B cell (primary cell): Measurements from ENCODE around the gene DLG2. TPM values are rescaled to one million over a fixed set of nuclear protein-coding genes. Genes with fewer than 3 reads are reported as not detected.

ENCODE experiments used
- ATAC-seq: fragments of 200-7000 bp; cut with Tn5 transposase; one replicate; pipeline ENCODE4 v1.10.0; 2021; ENCODE audit warnings: low read depth, mild to moderate bottlenecking, moderate number of reproducible peaks, moderate library complexity
- CTCF ChIA-PET: fragments of 350-600 bp; sonication (Branson Sonifier 250); formaldehyde crosslinking; loops from one replicate; lab custom pipeline; 2021; ENCODE audit warnings: antibody characterized with exemption, inconsistent platforms; lab: Charles Lee
- POLR2A ChIA-PET: fragments of 350-600 bp; sonication (Branson Sonifier 250); formaldehyde crosslinking; loops from one replicate; lab custom pipeline; 2021; ENCODE audit warnings: antibody characterized with exemption; lab: Charles Lee
- DNase-seq: peaks from one replicate; pipeline ENCODE4 v3.0.0; 2013
- H2AFZ ChIP-seq: 2 replicates; pipeline ENCODE4 v1.6.1; 2012; ENCODE audit warnings: mild to moderate bottlenecking, low read depth, low read length; ENCODE audit not compliant: insufficient read depth, poor library complexity, severe bottlenecking
- H3K27ac ChIP-seq, 2 donors: 1 replicate in 1 of 2; 2 replicates in 1 of 2; pipeline ENCODE4 v1.5.1; 2012 to 2013; ENCODE audit warnings: low read length in 2 of 2, mild to moderate bottlenecking in 2 of 2, moderate library complexity in 1 of 2
- H3K27me3 ChIP-seq, 4 experiments: fragments of 200-600 bp in 1 of 4; sonication (generic) in 1 of 4; replicated peaks in 1 of 4; 1 replicate in 2 of 4; 2 replicates in 2 of 4; pipeline versions ENCODE4 v1.6.1 to v1.7.0; 2013 to 2016; ENCODE audit warnings: low read length in 3 of 4, mild to moderate bottlenecking in 2 of 4, mixed read lengths in 1 of 4, moderate library complexity in 1 of 4; ENCODE audit not compliant: insufficient read depth in 4 of 4, control insufficient read depth in 3 of 4; ENCODE audit errors: control extremely low read depth in 1 of 4
- H3K36me3 ChIP-seq, 2 experiments: replicated peaks in 1 of 2; 1 replicate in 1 of 2; 2 replicates in 1 of 2; pipeline versions ENCODE4 v1.6.1 to v1.7.1; 2013; ENCODE audit warnings: low read length in 1 of 2; ENCODE audit not compliant: insufficient read depth in 2 of 2, control insufficient read depth in 1 of 2; ENCODE audit errors: control extremely low read depth in 1 of 2, extremely low read depth in 1 of 2
- H3K4me1 ChIP-seq, 2 donors: fragments of 200-600 bp in 1 of 2; sonication (generic) in 1 of 2; 1 replicate in 1 of 2; 2 replicates in 1 of 2; pipeline versions ENCODE4 v1.5.1 to v1.6.1; 2013 to 2017; ENCODE audit warnings: low read length in 2 of 2; ENCODE audit not compliant: control insufficient read depth in 2 of 2, insufficient read depth in 2 of 2
- H3K4me2 ChIP-seq: replicated peaks from 2 replicates; pipeline ENCODE3; 2012; ENCODE audit warnings: mild to moderate bottlenecking, low read depth, low read length; ENCODE audit not compliant: poor library complexity, severe bottlenecking
- H3K4me3 ChIP-seq, 5 experiments: fragments of 200-600 bp in 1 of 5; sonication (generic) in 1 of 5; 1 replicate in 3 of 5; 2 replicates in 2 of 5; pipeline versions ENCODE4 v1.5.1 to v1.7.0; 2011 to 2016; ENCODE audit warnings: low read length in 4 of 5, mild to moderate bottlenecking in 4 of 5, low read depth in 2 of 5, control low read depth in 1 of 5, moderate library complexity in 1 of 5; ENCODE audit not compliant: insufficient read depth in 1 of 5; ENCODE audit errors: control extremely low read depth in 1 of 5, extremely low read depth in 1 of 5
- H3K79me2 ChIP-seq: fragments of 200-600 bp; sonication (generic); one replicate; pipeline ENCODE4 v1.6.0; 2016; ENCODE audit warnings: low read length; ENCODE audit not compliant: control insufficient read depth, insufficient read depth
- H3K9ac ChIP-seq: fragments of 200-600 bp; sonication (generic); 2 replicates; pipeline ENCODE4 v1.6.1; 2017; ENCODE audit warnings: mild to moderate bottlenecking, low read length, moderate library complexity
- H3K9me3 ChIP-seq, 3 donors: one replicate each; pipeline versions ENCODE4 v1.6.1 to v1.7.1; 2013; ENCODE audit warnings: low read length in 2 of 3; ENCODE audit not compliant: control insufficient read depth in 2 of 3, insufficient read depth in 1 of 3; ENCODE audit errors: control extremely low read depth in 1 of 3
- H4K20me1 ChIP-seq: 2 replicates; pipeline ENCODE4 v1.6.0; 2012; ENCODE audit warnings: mild to moderate bottlenecking, low read length; ENCODE audit not compliant: insufficient read depth, control insufficient read depth, poor library complexity, severe bottlenecking
- H3K27ac Mint-ChIP-seq: one replicate; pipeline ENCODE4 v1.8.0; 2021; ENCODE audit warnings: mixed read lengths
- H3K27me3 Mint-ChIP-seq: one replicate; pipeline ENCODE4 v1.8.0; 2021; ENCODE audit warnings: mixed read lengths
- H3K4me1 Mint-ChIP-seq: one replicate; pipeline ENCODE4 v1.8.0; 2021; ENCODE audit warnings: mixed read lengths
- H3K4me3 Mint-ChIP-seq: one replicate; pipeline ENCODE4 v1.8.0; 2021; ENCODE audit warnings: mixed read lengths
- H3K9me3 Mint-ChIP-seq: one replicate; pipeline ENCODE4 v1.8.0; 2022; ENCODE audit warnings: mixed read lengths; ENCODE audit not compliant: insufficient read depth
- EZH2 ChIP-seq: IDR thresholded peaks from 2 replicates; pipeline ENCODE4 v1.6.1; 2012; ENCODE audit warnings: borderline replicate concordance, low read depth, mild to moderate bottlenecking, moderate library complexity, low read length; ENCODE audit not compliant: insufficient read depth, poor library complexity, severe bottlenecking
- WGBS: methylation state at CpG from one replicate; pipeline ENCODE4 v1.1.5; 2013; ENCODE audit warnings: missing lambda C conversion rate; ENCODE audit not compliant: insufficient coverage; 5-methylcytosine and 5-hydroxymethylcytosine counted together
- intact Hi-C: fragments of 100-400 bp; cut with micrococcal nuclease; formaldehyde crosslinking; loops from one replicate; pipeline ENCODE4 v1.10.0; 2022
- polyA plus RNA-seq: library from polyadenylated mRNA; depleted of rRNA; stranded (reverse); fragments of >200 nt; gene quantifications from 2 replicates; pipeline ENCODE4 v1.2.3, GENCODE V29; 2012
- total RNA-seq, 2 donors: library from RNA; stranded (reverse); fragments of 120-200 nt in 1 of 2; gene quantifications; 1 replicate in 1 of 2; 2 replicates in 1 of 2; pipeline versions ENCODE4 v1.2.3 to v1.2.4, GENCODE V29; 2013 to 2022
- TF ChIP-seq, protein P1 (sequence below): fragments of 200-600 bp; IDR thresholded peaks from one replicate; pipeline ENCODE4 v1.8.0; 2022; ENCODE audit warnings: antibody characterized with exemption, mild to moderate bottlenecking

The DLG2 gene
- total and polyA plus RNA-seq, 2 donors (not counting 1 experiment from before 2014, with no cell fraction given): 0.54 to 5.4 TPM

DNA sequence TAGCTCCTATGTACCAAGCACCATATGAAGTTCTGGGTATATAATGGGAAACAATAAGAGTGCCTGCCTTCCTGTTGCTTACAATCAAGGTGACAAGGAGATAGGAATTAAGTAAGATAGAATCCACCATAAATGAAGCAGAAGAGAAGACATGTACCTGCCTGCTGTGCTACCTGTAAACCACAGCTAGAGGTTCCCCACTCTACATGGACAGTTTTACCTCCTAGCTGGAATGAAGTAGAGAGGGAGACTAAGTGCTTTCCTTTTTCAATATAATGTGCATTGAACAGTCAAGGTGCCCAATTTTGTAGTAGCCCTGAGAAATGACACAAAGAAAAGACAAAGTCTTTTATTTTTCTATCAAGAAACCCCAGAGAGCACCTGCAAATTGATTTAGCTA, 984.6 kb downstream of the DLG2 start:
- no peaks in the 10 kb centered on the region for H3K79me2 ChIP-seq
- CTCF ChIA-PET: no interaction called here
- H3K9me3 ChIP-seq: no peaks in the 10 kb centered on the region
- H3K27ac ChIP-seq: no peak overlapping the region
- intact Hi-C loops: no loop called here
- H3K9ac ChIP-seq: no peak overlapping the region
- ATAC-seq: no peak
- H3K9me3 Mint-ChIP-seq: no peaks in the 10 kb centered on the region
- H3K27me3 ChIP-seq: no peaks in the 10 kb centered on the region
- TF ChIP-seq EZH2: no peak
- TF ChIP-seq, protein P1, sequence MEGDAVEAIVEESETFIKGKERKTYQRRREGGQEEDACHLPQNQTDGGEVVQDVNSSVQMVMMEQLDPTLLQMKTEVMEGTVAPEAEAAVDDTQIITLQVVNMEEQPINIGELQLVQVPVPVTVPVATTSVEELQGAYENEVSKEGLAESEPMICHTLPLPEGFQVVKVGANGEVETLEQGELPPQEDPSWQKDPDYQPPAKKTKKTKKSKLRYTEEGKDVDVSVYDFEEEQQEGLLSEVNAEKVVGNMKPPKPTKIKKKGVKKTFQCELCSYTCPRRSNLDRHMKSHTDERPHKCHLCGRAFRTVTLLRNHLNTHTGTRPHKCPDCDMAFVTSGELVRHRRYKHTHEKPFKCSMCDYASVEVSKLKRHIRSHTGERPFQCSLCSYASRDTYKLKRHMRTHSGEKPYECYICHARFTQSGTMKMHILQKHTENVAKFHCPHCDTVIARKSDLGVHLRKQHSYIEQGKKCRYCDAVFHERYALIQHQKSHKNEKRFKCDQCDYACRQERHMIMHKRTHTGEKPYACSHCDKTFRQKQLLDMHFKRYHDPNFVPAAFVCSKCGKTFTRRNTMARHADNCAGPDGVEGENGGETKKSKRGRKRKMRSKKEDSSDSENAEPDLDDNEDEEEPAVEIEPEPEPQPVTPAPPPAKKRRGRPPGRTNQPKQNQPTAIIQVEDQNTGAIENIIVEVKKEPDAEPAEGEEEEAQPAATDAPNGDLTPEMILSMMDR: no peak
- POLR2A ChIA-PET: no interaction called here
- H3K27ac Mint-ChIP-seq: no peak overlapping the region
- peaks cover 3% of the 10 kb centered on the region for H3K27me3 Mint-ChIP-seq
- H2AFZ ChIP-seq: no peak overlapping the region
- no peak overlapping the region for H3K4me2 ChIP-seq
- H3K36me3 ChIP-seq: no peaks in the 10 kb centered on the region
- DNase-seq: no peak
- H3K4me1 ChIP-seq: no peaks in the 10 kb centered on the region
- no peak overlapping the region for H3K4me3 Mint-ChIP-seq
- no peaks in the 10 kb centered on the region for H4K20me1 ChIP-seq
- no peaks in the 10 kb centered on the region for H3K4me1 Mint-ChIP-seq
- H3K4me3 ChIP-seq: no peak overlapping the region

- WGBS: 80% methylated on average over 1 of the region's 2 CpGs
- no peaks in the 10 kb centered on the region for H3K4me1 ChIP-seq
- ChIA-PET CTCF (no interaction called here), POLR2A (no interaction called here)
- no peak overlapping the region for H3K4me3 ChIP-seq
- no peaks in the 10 kb centered on the region for H4K20me1 ChIP-seq
- no peaks in the 10 kb centered on the region for H3K36me3 ChIP-seq
- Mint-ChIP-seq H3K27me3 (peaks cover 3% of the 10 kb centered on the region), H3K9me3 (no peaks in the 10 kb centered on the region), H3K27ac (no peak overlapping the region), H3K4me1 (no peaks in the 10 kb centered on the region), H3K4me3 (no peak overlapping the region)
- no peak overlapping the region for H3K4me2 ChIP-seq
- H3K27me3 ChIP-seq: no peaks in the 10 kb centered on the region
- no peak overlapping the region for H3K9ac ChIP-seq
- TF ChIP-seq EZH2: no peak
- TF ChIP-seq, protein P1: no peak
- DNase-seq (no peak), ATAC-seq (no peak)
- H3K27ac ChIP-seq: no peak overlapping the region
- H3K9me3 ChIP-seq: no peaks in the 10 kb centered on the region
- intact Hi-C loops: no loop called here
- no peaks in the 10 kb centered on the region for H3K79me2 ChIP-seq
- H2AFZ ChIP-seq: no peak overlapping the region
Observed at GRCh38 chr11:84634309-84634708, 992.8 kb downstream of the DLG2 start.
